ENCODE measurements around the gene FALEC. TPM values are rescaled to one million over a fixed set of nuclear protein-coding genes. Genes with fewer than 3 reads are reported as not detected.
A peak's percentile ranks its signal among the peaks of the same experiment; 100 is the strongest.

The FALEC gene
- polyA plus RNA-seq (2013, experiment 1 of 2): not detected
- polyA plus RNA-seq (2013, experiment 2 of 2): not detected

DNA sequence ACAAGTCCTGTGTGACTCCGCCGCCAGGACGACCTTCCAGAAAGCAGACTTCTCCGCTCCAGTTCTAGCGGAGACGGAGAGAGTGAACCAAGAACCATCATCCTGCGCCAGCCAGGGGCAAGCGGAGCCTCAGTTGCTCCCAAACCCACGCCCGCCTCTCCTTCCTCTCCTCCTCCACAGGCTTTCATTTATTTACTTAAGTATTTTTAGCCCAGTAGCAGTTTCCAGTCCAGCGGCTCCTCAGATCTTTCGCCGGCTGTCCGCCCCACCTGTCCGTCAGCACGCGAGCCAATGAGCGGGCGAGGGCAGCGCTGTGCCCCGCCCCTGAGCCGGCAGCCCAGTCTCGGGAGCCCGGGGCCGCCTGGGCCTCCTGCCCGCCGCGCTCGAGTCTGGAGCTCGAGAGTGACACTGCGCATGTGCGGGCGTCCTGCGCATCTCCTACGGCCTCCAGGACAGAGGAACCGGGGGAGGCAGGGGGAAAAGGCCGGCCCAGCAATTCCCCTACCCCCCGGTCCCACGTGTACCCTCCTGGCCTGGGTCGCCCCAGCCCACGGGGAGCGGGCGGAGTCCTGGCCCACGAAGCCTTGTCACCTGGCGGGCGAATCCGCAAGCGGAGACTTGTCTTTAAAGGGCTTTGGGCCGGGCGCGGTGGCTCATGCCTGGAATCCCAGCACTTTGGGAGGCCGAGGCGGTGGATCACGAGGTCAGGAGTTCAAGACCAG is at the start of gene FALEC:
Gene FALEC, plus strand, starts transcription at position 425 of the 722 bp plus-strand sequence.
- Histone ChIP-seq H3K36me3 (ENCODE audit: insufficient read depth, low read length) (no peaks in the 10 kb centered on the region), H3K9ac (ENCODE audit: low read depth, low read length) (peak within 1 kb of the TSS; percentile 77), H3K27me3 (ENCODE audit: insufficient read depth, low read length) (no peaks in the 10 kb centered on the region), H3K4me1 (ENCODE audit: insufficient read depth, low read length) (peaks cover 6% of the 10 kb centered on the region; the same call in 1 of the 2 replicates), H3K27ac (ENCODE audit: low read depth, low read length) (peak within 1 kb of the TSS; percentile 47), H3K4me3 (ENCODE audit: low read length) (peak within 1 kb of the TSS; percentile 72), H3K9me3 (ENCODE audit: insufficient read depth, low read depth, low read length) (no peaks in the 10 kb centered on the region)
- 2% methylated on average over 54 of the region's 54 CpGs for WGBS

DNA sequence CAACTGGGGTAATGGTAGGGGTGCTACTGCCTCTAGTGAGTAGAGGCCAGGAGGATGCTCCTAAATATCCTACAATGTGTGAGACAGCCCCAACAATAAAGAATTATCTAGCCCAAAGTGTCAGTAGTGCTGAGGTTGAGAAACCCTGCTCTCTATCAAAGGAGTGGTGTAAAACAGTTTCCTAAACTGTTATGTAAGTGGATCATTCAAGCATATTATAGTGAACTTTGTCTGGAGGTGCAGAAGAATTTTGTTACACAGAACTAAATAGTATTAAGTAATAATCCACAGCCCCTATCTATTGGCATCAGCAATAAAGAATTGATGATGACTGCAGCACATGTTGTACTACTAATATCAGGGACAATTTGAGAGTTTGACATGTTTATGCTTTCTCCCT is 48.6 kb upstream of the FALEC start:
- no peaks in the 10 kb centered on the region for H3K9me3 ChIP-seq (ENCODE audit: insufficient read depth, low read depth, low read length)
- no peak overlapping the region for H3K27ac ChIP-seq (ENCODE audit: low read depth, low read length)
- H3K4me3 ChIP-seq (ENCODE audit: low read length): no peak overlapping the region
- no peak overlapping the region for H3K9ac ChIP-seq (ENCODE audit: low read depth, low read length)
- no peaks in the 10 kb centered on the region for H3K4me1 ChIP-seq (ENCODE audit: insufficient read depth, low read length)
- H3K36me3 ChIP-seq (ENCODE audit: insufficient read depth, low read length): peaks cover 75% of the 10 kb centered on the region
- no peaks in the 10 kb centered on the region for H3K27me3 ChIP-seq (ENCODE audit: insufficient read depth, low read length)

DNA sequence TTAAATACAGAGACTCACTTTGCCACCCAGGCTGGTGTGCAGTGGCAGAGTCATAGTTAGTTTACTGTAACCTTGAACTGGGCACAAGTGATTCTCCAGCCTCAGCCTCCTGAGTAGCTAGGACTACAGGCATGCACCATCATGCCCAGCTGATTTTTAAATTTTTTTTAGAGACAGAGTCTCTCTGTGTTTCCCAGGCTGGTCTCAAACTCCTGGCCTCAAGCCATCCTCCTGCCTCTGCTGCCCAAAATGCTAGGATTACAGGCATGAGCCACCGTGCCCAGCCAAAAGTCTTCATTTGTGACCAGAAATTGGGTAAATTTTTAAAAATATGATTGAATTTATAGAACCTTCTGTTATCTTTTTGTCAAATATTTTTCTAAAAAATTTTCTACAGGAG is 46.3 kb upstream of the FALEC start:
- no peak overlapping the region for H3K27ac ChIP-seq (ENCODE audit: low read depth, low read length)
- H3K36me3 ChIP-seq (ENCODE audit: insufficient read depth, low read length): peaks cover 80% of the 10 kb centered on the region
- H3K4me1 ChIP-seq (ENCODE audit: insufficient read depth, low read length): no peaks in the 10 kb centered on the region
- no peaks in the 10 kb centered on the region for H3K27me3 ChIP-seq (ENCODE audit: insufficient read depth, low read length)
- no peaks in the 10 kb centered on the region for H3K9me3 ChIP-seq (ENCODE audit: insufficient read depth, low read depth, low read length)
- no peak overlapping the region for H3K4me3 ChIP-seq (ENCODE audit: low read length)
- 89% methylated on average over 1 of the region's 1 CpG for WGBS
- H3K9ac ChIP-seq (ENCODE audit: low read depth, low read length): no peak overlapping the region

DNA sequence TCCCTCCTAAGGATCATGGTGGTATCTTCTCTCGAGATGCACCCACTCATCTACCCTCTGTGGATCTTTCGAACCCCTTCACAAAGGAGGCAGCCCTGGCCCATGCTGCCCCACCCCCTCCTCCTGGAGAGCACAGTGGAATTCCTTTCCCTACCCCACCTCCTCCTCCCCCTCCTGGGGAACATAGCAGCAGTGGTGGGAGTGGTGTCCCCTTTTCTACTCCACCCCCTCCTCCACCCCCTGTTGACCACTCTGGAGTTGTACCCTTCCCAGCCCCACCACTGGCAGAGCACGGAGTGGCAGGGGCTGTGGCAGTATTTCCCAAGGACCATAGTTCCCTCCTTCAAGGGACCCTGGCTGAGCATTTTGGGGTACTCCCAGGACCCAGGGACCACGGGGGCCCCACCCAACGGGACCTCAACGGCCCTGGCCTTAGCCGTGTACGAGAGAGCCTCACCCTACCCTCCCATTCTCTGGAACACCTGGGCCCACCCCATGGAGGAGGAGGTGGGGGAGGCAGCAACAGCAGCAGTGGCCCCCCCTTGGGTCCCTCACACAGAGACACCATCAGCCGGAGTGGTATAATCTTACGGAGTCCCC is 42.9 kb upstream of the FALEC start:
- H3K36me3 ChIP-seq (ENCODE audit: insufficient read depth, low read length): peaks cover 51% of the 10 kb centered on the region
- no peaks in the 10 kb centered on the region for H3K27me3 ChIP-seq (ENCODE audit: insufficient read depth, low read length)
- peak overlapping the region; percentile 38; the same call in 1 of the 2 replicates for H3K27ac ChIP-seq (ENCODE audit: low read depth, low read length)
- H3K4me3 ChIP-seq (ENCODE audit: low read length): no peak overlapping the region
- 91% methylated on average over 8 of the region's 10 CpGs for WGBS
- no peak overlapping the region for H3K9ac ChIP-seq (ENCODE audit: low read depth, low read length)
- H3K4me1 ChIP-seq (ENCODE audit: insufficient read depth, low read length): no peaks in the 10 kb centered on the region
- no peaks in the 10 kb centered on the region for H3K9me3 ChIP-seq (ENCODE audit: insufficient read depth, low read depth, low read length)

DNA sequence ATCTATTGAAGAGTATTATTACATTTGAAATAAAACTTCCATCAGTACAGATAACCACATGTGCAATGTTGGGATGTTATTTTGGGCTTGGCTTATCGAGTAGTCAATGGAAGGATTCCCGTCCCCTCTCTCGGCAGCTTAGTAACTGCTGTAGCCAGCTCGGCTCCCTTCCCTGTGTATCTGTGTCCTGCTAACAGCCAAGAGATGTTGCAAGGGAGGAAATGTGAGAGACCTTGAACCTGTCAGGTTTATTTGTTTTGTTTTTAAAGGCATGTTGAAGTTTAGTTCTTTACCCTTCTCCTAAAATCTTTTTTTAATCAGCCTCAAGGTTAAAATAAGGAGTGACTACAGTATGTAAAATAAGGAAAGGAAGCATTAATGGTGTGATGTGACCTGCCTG is 41.9 kb upstream of the FALEC start:
- no peaks in the 10 kb centered on the region for H3K4me1 ChIP-seq (ENCODE audit: insufficient read depth, low read length)
- H3K9me3 ChIP-seq (ENCODE audit: insufficient read depth, low read depth, low read length): no peaks in the 10 kb centered on the region
- no peak overlapping the region for H3K27ac ChIP-seq (ENCODE audit: low read depth, low read length)
- no peaks in the 10 kb centered on the region for H3K27me3 ChIP-seq (ENCODE audit: insufficient read depth, low read length)
- H3K36me3 ChIP-seq (ENCODE audit: insufficient read depth, low read length): peaks cover 46% of the 10 kb centered on the region
- 88% methylated on average over 4 of the region's 4 CpGs for WGBS
- no peak overlapping the region for H3K4me3 ChIP-seq (ENCODE audit: low read length)
- no peak overlapping the region for H3K9ac ChIP-seq (ENCODE audit: low read depth, low read length)

DNA sequence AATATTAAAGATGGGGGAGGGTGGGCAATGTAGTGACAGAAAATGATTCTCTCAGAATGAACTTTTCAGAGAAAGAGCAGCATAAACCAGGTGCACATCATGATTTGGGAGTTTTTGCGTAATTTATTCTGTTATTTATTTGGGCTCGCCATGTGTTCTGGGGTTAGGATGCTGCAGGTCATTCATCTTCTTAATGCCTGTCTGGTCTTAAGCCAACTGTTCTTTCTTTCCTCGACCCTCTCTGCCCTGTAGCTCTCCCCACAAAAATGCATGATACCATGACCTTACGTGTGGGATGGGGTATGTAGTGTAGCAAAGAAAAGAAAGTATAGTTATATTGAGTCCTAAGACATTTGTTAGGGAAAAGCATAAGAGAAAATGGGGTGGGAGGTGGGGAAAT is 40.7 kb upstream of the FALEC start:
- no peaks in the 10 kb centered on the region for H3K27me3 ChIP-seq (ENCODE audit: insufficient read depth, low read length)
- H3K27ac ChIP-seq (ENCODE audit: low read depth, low read length): no peak overlapping the region
- H3K9me3 ChIP-seq (ENCODE audit: insufficient read depth, low read depth, low read length): no peaks in the 10 kb centered on the region
- 76% methylated on average over 4 of the region's 4 CpGs for WGBS
- H3K9ac ChIP-seq (ENCODE audit: low read depth, low read length): no peak overlapping the region
- no peaks in the 10 kb centered on the region for H3K4me1 ChIP-seq (ENCODE audit: insufficient read depth, low read length)
- H3K4me3 ChIP-seq (ENCODE audit: low read length): no peak overlapping the region
- H3K36me3 ChIP-seq (ENCODE audit: insufficient read depth, low read length): peaks cover 38% of the 10 kb centered on the region

DNA sequence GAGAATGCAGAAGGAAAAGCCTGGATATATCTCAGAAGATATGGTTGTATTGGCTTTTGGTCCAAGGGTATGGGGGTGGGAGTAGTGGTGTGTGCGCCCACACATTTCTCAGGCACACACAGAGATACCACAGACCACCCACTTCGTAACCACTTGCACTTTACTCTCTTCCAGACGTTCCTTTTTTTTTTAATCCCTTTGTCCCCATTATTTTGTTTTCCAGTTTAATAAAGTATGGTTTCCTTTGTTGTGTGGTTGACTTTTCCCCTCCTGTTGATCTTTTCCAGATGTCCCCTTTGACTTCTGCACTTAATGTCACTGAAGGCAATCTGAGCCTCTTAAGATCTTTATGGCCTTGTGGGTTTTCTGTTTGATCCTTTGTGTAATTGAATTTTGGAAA is 38.8 kb upstream of the FALEC start:
- H3K27ac ChIP-seq (ENCODE audit: low read depth, low read length): no peak overlapping the region

GRCh38 chr1:150477320-150477719 is 38.2 kb upstream of the FALEC start:
- H3K36me3 ChIP-seq (ENCODE audit: insufficient read depth, low read length): peaks cover 14% of the 10 kb centered on the region
- 86% methylated on average over 1 of the region's 1 CpG for WGBS

More for the DNA sequence above, 38.8 kb upstream of the FALEC start:
- peaks cover 20% of the 10 kb centered on the region for H3K36me3 ChIP-seq (ENCODE audit: insufficient read depth, low read length)
- H3K27me3 ChIP-seq (ENCODE audit: insufficient read depth, low read length): no peaks in the 10 kb centered on the region
- no peak overlapping the region for H3K4me3 ChIP-seq (ENCODE audit: low read length)
- H3K9me3 ChIP-seq (ENCODE audit: insufficient read depth, low read depth, low read length): no peaks in the 10 kb centered on the region
- no CpG with 5 or more reads among the region's 3 CpGs for WGBS
- no peak overlapping the region for H3K9ac ChIP-seq (ENCODE audit: low read depth, low read length)
- H3K4me1 ChIP-seq (ENCODE audit: insufficient read depth, low read length): no peaks in the 10 kb centered on the region

DNA sequence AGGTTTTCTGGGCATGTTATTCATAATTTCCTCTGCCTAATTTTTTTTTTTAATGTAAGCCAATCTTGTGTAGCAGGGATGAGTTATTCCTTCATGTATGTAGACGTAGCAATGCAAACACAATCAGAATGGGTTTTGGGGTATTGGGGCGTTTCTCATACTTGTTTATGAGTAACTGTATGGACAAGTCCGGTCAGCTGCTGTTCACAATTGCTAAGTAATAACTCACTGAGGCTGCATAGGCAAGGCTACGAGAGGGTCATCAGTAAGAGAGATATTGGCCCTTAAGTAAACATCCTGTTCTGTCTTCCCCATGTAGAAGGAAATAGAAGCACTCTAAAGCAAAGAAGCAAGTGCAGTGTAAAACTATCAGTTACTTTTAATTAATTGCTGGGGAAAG is 37.8 kb upstream of the FALEC start:
- 88% methylated on average over 4 of the region's 4 CpGs for WGBS
- no peaks in the 10 kb centered on the region for H3K4me1 ChIP-seq (ENCODE audit: insufficient read depth, low read length)
- H3K9me3 ChIP-seq (ENCODE audit: insufficient read depth, low read depth, low read length): no peaks in the 10 kb centered on the region
- H3K27me3 ChIP-seq (ENCODE audit: insufficient read depth, low read length): no peaks in the 10 kb centered on the region
- peaks cover 10% of the 10 kb centered on the region for H3K36me3 ChIP-seq (ENCODE audit: insufficient read depth, low read length)
- H3K9ac ChIP-seq (ENCODE audit: low read depth, low read length): no peak overlapping the region
- H3K4me3 ChIP-seq (ENCODE audit: low read length): no peak overlapping the region
- no peak overlapping the region for H3K27ac ChIP-seq (ENCODE audit: low read depth, low read length)

More at GRCh38 chr1:150477320-150477719, 38.2 kb upstream of the FALEC start:
- Histone ChIP-seq H3K4me3 (ENCODE audit: low read length) (no peak overlapping the region), H3K4me1 (ENCODE audit: insufficient read depth, low read length) (no peaks in the 10 kb centered on the region), H3K27me3 (ENCODE audit: insufficient read depth, low read length) (no peaks in the 10 kb centered on the region), H3K27ac (ENCODE audit: low read depth, low read length) (no peak overlapping the region), H3K9me3 (ENCODE audit: insufficient read depth, low read depth, low read length) (no peaks in the 10 kb centered on the region), H3K9ac (ENCODE audit: low read depth, low read length) (no peak overlapping the region)

DNA sequence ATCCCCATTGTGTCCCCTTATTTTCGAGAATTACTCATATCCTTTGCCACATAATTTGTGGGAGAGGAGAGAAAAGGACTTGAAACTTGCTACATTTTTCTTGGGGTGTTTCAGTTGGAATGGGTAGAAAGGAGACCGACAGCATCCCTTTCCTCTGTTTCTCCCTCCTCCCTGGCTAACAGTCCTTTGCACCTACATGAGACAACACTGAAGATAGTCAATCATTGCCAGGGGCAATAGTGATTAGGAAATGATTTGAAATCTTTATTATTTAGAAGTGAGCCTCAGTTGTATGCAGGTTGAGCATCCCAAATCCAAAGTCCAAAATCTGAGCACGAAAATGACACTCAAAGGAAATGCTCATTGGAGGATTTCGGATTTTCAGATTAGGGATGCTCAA is 36.2 kb upstream of the FALEC start:
- Histone ChIP-seq H3K9ac (ENCODE audit: low read depth, low read length) (no peak overlapping the region), H3K27me3 (ENCODE audit: insufficient read depth, low read length) (no peaks in the 10 kb centered on the region), H3K27ac (ENCODE audit: low read depth, low read length) (no peak overlapping the region), H3K4me3 (ENCODE audit: low read length) (no peak overlapping the region), H3K4me1 (ENCODE audit: insufficient read depth, low read length) (no peaks in the 10 kb centered on the region), H3K9me3 (ENCODE audit: insufficient read depth, low read depth, low read length) (no peaks in the 10 kb centered on the region), H3K36me3 (ENCODE audit: insufficient read depth, low read length) (no peaks in the 10 kb centered on the region)
- 82% methylated on average over 2 of the region's 4 CpGs for WGBS

- Histone ChIP-seq H3K4me3 (ENCODE audit: low read length) (no peak overlapping the region), H3K9me3 (ENCODE audit: insufficient read depth, low read depth, low read length) (no peaks in the 10 kb centered on the region), H3K27me3 (ENCODE audit: insufficient read depth, low read length) (no peaks in the 10 kb centered on the region), H3K36me3 (ENCODE audit: insufficient read depth, low read length) (no peaks in the 10 kb centered on the region), H3K27ac (ENCODE audit: low read depth, low read length) (no peak overlapping the region), H3K9ac (ENCODE audit: low read depth, low read length) (no peak overlapping the region), H3K4me1 (ENCODE audit: insufficient read depth, low read length) (no peaks in the 10 kb centered on the region)
- 74% methylated on average over 2 of the region's 2 CpGs for WGBS
Observed at GRCh38 chr1:150479927-150480352, 35.6 kb upstream of the FALEC start.
